ENCODE measurements around the gene RBM38. TPM values are rescaled to one million over a fixed set of nuclear protein-coding genes. Genes with fewer than 3 reads are reported as not detected.

The RBM38 gene
- total and polyA plus RNA-seq, 2 of the 13 experiments (the other 11 are each of a cell fraction or from before 2014, with no cell fraction given), result 24.2 to 34.2 TPM

GRCh38 chr20:57440678-57441509 lies 49.7 kb downstream of the RBM38 start (continued):
- TF ChIP-seq ZNF687 (CRISPR knock-in tag; IDR thresholded peaks at IDR 0.05) (peak; percentile 27; the same call in 1 of the 2 replicates), BHLHE40 (IDR thresholded peaks at IDR 0.05; ENCODE audit: low read length) (no peak), ZNF784 (CRISPR knock-in tag; IDR thresholded peaks at IDR 0.05; ENCODE audit: borderline replicate concordance) (peak; percentile 25; the same call in 1 of the 2 replicates), KIAA2018 (CRISPR knock-in tag; IDR thresholded peaks at IDR 0.05; ENCODE audit: borderline replicate concordance) (no peak), FOSL1 (CRISPR knock-in tag; IDR thresholded peaks at IDR 0.05; ENCODE audit: borderline replicate concordance) (0 out of 2 replicates have a peak, but pooled peaks have one; percentile 13), NFKBIZ (CRISPR knock-in tag; IDR thresholded peaks at IDR 0.05) (no peak), ATF4 (CRISPR knock-in tag; IDR thresholded peaks at IDR 0.05) (no peak), TFAP4 (IDR thresholded peaks at IDR 0.05; ENCODE audit: borderline replicate concordance, low read depth) (peak; percentile 7; the same call in 1 of the 2 replicates), SKI (IDR thresholded peaks at IDR 0.05; ENCODE audit: partially characterized antibody) (no peak), ZFP1 (CRISPR knock-in tag; IDR thresholded peaks at IDR 0.05) (no peak)
